SIG-M5 treated with dmso at 0.1 percent for 504 hours (cell line): ENCODE results near the gene PITPNB.

ENCODE experiments used
- DNase-seq: peaks from one replicate; lab custom pipeline; 2025; ENCODE audit not compliant: unreplicated experiment; lab: John Stamatoyannopoulos, UW

PITPNB gene

DNA sequence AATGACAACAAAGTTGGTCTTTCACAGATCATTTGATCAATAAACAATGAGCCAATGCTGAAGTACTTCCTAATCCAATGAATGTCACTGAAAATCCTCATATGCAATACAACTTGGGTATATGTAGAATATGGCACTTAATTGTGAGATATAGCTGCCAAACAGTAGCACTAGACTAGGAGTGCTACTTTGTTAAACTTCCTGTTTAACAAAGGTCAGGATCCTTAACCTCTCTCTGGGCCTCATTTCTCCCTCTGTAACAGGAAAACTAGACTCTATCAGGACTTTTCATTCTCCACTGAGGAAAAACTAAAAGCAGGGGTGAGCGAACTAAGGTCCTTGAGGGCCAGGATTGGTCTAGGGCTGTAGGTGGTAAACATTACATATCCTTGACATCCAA is 56.1 kb downstream of the PITPNB start:
- no peak for DNase-seq

DNA sequence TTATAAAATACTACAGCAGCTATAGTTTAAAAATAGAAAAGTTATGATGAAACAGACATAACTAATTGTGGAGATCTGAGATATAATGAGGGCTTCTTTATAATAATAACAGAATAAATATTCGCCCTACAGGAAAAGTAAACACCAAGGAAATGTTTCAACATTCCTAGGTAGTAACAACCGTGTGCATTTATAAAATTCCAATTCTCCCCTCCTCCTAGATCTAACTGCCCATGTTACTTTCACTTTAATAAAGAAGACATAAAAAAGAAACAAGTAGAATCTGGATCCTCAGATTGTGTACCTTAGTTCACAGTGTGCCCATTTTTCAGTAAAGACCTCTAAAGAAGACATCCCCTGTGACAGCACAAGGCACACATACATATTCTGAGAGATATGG is 59.7 kb downstream of the PITPNB start:
- DNase-seq: no peak

GRCh38 chr22:27858626-27859025 is 60.4 kb downstream of the PITPNB start:
- no peak for DNase-seq

GRCh38 chr22:27857443-27857842 is 61.6 kb downstream of the PITPNB start:
- no peak for DNase-seq

DNA sequence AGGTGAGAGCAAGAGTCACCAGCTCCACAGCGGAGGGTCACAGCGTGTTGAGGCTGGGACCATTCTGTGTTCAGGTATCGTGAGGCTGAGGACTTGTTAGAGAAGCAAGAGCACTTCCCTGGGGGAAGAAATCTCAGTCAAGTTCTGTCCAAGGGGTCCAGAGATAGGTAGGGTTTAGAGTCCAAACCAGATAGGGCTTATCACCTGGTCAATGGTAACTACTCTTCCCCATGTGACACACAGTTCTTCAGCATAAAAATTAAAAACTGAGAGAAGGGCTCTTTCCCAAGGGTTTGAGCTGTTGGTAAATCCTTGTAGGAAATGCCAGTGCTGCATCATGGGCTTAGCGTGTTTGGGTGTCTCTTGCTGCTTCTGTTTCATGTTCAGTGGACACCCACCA is 62.7 kb downstream of the PITPNB start:
- no peak for DNase-seq

DNA sequence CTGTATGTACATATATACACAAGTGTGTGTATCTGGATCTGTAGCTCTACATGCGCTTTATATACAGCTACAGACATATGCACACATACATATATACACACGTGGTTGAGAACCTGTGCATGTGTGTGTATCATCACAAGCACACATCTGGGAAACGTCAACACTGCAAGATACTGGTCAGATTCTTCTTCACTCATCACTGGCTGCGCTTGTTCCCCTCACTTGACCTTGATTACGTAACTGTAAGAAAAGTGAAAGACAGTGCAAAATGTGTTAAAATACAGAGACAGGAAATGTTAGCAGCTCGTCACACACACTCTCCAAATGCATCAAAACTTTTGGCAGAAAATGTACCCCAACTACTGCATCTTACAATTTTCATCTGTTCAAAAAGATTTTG is 65.6 kb downstream of the PITPNB start:
- no peak for DNase-seq

DNA sequence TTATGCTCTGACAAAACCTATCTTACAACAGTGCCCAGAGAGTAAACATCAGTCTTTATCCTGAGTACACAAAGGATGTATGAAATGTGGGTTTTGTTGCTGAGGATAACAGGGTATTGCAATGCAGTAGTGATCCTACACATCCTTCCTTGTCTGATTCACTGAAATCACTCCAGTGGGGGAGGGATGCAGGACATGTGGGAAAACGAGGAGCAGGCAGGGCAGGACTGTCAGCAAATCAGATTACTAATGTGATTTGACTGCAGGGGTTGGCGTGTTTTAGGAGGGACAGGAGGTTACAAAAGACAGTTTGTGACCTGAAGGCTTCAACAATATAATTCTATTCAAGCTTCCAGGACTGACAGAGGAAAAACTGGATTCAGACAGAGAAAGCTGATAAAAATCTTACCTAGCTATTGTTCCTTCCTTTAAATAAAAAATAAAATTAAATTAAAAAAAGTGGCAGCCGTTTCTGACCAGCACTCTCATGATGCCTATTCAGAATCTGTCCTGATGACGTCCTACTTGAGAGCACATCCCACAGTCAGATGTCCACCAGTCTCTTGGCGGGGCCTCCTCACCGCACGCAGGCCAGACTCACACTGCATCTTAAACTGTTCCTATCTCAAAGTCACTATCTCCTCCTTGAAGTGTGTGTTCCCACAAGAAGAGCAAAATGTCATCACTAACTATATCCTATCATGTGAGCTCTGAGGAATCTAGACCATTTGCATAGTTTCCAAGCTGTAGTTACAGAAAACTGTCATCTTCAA is 66.9 kb downstream of the PITPNB start:
- no peak for DNase-seq

DNA sequence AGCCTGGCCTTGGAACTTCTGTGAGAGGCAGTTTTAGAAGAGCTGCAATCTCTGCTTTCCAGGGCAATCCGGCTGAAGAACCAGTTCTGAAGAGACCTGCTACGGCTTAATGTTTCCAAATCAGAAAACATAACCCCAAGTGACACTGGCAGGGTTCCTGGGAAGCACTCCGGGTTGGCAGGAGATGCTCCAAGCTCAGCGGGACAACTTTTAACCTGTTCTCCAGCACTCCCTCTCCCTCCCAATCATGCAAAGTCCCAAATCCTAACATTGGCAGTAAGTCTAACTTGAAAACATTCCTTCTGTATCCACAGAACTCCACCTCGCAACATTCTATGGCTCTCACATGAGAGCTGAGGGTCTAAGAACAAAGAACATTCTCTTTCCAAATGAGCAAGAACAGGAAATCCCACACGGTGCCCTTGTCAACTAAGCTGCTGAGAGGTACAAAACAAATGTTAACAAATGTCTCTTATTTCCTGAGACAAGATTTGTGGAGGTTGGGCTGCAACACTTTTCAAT is 69.0 kb downstream of the PITPNB start:
- DNase-seq: no peak

DNA sequence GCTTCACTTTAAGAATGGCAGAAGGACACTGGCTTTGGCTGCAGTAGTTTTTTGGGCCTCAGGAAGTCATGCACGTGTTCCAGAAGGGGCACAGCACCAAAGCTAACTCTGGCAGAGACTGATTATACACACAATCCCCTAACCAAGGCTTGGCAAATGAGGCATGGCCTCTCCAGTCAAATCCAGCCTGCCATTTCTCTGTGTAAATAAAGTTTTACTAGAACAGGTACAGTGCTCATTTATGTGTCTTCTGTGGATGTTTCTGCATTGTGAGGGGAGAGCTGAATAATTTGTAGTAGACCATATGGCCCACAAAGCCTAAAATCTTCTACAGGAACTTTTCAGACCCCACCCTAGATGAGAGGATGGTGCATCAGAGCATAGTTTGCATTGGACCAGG is 71.1 kb downstream of the PITPNB start:
- DNase-seq: no peak

- no peak for DNase-seq
These were observed 72.1 kb downstream of the PITPNB start for GRCh38 chr22:27846910-27847309.

- no peak for DNase-seq
These were observed 72.8 kb downstream of the PITPNB start for GRCh38 chr22:27846248-27846757.

- DNase-seq: no peak
These were observed 73.4 kb downstream of the PITPNB start for GRCh38 chr22:27845644-27846043.

- no peak for DNase-seq
These were observed 74.1 kb downstream of the PITPNB start for GRCh38 chr22:27844656-27845591.

DNA sequence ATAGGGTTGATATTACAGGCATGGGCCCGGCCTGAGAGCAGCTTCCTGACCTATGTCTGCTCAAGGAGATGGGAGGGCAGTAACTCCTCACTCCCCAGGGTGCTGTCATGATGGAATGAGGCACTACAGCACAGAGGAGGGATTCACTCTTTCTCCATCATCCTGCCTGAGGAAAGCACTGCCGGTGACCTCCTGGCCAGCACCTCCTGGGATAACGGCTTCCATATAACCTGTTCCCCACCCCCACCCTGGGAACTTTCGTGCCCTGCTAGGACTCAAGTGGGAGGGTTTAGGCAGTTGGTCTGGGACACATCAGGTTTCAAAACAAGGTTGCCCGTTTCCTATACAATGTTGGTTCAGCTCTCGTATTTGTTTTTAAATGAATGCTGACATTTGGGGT is 74.8 kb downstream of the PITPNB start:
- DNase-seq: no peak

GRCh38 chr22:27843441-27843840 is 75.6 kb downstream of the PITPNB start:
- no peak for DNase-seq

DNA sequence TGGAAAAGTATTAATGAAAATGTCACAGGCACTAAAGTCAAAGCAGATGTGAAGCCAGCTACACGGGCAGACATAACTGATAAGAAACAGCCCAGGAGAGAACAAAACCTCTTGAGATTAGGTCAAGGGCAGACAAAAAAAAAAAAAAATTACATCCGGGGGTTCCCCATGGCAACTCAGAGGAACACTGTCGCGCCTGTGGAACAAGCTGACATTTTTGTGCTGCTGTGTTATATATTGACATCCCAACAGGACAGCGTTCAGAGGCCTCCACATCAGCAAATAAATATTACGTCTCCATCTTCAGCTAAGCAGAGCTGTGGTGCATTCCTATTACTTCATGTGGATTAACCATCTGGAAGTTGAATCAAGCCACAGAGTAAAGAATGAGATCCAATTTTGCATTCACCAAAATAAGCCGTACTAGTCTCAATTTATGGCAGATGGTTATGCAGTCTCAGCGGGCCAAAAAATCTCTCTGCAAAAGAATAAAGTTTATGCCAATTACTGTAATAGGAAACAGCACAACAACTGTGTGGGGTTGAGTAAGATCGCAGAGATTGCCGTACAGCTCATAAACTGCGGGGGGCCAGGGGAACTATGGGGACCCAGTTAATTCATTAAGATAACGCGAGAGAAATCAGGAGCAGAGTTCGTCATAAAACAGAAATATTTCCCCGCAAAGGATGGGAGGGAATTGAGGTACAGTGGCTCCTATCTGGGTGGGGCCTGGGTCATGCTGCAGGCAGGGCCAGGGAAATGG is 76.2 kb downstream of the PITPNB start:
- no peak for DNase-seq

DNA sequence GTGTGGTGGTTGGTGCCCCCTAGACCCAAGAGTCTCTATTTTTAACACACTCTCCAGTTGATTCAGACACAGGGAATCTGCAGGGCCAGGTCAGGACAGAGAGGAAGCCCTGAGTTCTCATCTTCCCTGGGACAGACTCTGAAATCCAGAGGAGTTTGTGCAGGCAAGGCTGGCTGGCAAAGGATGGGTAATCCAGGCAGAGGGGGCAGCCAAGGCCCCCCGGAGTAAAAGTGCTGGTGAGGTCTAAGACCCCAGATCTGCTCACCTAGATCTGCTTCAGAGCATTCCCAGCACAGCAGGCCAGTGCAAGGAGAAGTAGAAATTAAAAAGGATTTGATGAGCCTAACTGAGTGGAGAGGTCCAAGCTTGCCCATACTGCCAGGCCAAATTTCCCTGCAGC is 76.9 kb downstream of the PITPNB start:
- no peak for DNase-seq

- DNase-seq: no peak
These were observed 78.6 kb downstream of the PITPNB start for GRCh38 chr22:27840436-27840835.

- DNase-seq: no peak
These were observed 79.9 kb downstream of the PITPNB start for GRCh38 chr22:27839057-27839660.

DNA sequence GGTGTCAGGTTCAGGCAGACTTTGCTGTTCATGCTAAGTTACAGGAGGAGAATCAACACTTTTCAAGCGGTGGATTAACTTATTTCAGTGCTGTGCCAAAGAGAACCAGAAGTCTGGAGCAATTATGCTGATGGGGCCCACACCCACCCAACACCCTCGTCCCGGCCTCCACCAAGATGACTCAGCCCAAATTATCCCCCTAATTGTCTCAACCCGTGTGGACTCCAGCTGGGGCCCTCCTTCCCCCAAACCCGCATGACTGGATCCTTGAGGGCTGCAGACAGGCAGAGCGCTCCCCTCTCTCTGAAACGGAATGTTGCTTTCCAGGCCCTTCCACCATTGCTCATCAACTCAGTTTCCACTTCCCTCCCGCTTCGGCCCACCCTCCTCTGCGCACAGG is 82.9 kb downstream of the PITPNB start:
- DNase-seq: no peak

DNA sequence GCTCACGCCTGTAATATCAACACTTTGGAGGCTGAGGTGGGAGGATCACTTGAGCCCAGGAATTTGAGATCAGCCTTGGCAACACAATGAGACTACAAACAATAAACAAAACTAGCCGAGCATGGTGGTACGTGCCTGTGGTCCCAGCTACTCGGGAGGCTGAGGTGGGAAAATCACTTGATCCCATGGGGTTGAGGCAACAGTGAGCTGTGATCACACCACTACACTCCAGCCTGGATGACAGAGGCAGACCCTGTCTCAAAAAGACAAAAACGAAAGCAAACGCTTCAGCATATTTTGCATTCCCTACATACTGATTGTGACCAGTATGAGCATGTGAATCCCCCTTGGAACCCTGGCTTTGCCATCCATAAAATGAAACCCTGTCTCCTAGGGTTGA is 83.6 kb downstream of the PITPNB start:
- DNase-seq: no peak
